Retinal pigment epithelial cell (primary cell): Measurements from ENCODE around the gene ARHGAP4.

Experiments
- DNase-seq: peaks from one replicate; pipeline ENCODE4 v3.0.0-alpha.2; 2010; ENCODE audit warnings: low read depth
- H3K4me3 ChIP-seq: 2 replicates; pipeline ENCODE4 v1.5.1; 2011; ENCODE audit warnings: mild to moderate bottlenecking, low read length, control low read depth, moderate library complexity
- TF ChIP-seq, protein P1 (sequence below): conservative IDR thresholded peaks from 2 replicates; pipeline ENCODE4 v1.5.1; 2011; ENCODE audit warnings: low read depth, low read length, control low read depth, inconsistent platforms

Gene ARHGAP4

DNA sequence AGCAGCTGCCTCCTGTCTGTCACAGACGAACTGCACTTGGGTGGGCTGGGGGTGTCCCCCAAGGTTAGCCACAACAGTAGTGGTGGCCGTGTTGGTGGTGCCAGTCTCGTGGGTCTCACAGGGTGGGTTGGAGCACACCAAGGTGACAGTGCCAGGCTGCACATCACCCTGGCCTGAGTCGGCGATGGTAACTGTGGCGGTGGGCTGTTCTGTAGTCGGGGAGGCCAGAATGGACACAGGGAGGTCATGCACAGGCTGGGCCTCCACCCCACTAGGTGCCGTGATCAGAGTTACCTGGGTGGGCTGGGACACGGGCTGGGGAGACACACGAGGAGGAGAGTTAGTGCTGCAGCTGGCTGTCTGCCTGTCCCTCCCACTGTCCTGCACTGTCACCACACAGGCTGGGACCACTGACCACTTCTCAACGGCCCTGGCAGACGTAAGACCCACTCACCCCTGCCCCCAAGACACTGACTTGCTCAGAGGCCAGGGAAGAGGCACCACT is 29.2 kb upstream of the ARHGAP4 start:
- DNase-seq, result no peak
- TF ChIP-seq, protein P1, sequence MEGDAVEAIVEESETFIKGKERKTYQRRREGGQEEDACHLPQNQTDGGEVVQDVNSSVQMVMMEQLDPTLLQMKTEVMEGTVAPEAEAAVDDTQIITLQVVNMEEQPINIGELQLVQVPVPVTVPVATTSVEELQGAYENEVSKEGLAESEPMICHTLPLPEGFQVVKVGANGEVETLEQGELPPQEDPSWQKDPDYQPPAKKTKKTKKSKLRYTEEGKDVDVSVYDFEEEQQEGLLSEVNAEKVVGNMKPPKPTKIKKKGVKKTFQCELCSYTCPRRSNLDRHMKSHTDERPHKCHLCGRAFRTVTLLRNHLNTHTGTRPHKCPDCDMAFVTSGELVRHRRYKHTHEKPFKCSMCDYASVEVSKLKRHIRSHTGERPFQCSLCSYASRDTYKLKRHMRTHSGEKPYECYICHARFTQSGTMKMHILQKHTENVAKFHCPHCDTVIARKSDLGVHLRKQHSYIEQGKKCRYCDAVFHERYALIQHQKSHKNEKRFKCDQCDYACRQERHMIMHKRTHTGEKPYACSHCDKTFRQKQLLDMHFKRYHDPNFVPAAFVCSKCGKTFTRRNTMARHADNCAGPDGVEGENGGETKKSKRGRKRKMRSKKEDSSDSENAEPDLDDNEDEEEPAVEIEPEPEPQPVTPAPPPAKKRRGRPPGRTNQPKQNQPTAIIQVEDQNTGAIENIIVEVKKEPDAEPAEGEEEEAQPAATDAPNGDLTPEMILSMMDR, result no peak
- H3K4me3 ChIP-seq, result no peak overlapping the region

GRCh38 chrX:153954558-153955227 is 28.6 kb upstream of the ARHGAP4 start:
- TF ChIP-seq, protein P1, result no peak
- no peak for DNase-seq
- no peak overlapping the region for H3K4me3 ChIP-seq

DNA sequence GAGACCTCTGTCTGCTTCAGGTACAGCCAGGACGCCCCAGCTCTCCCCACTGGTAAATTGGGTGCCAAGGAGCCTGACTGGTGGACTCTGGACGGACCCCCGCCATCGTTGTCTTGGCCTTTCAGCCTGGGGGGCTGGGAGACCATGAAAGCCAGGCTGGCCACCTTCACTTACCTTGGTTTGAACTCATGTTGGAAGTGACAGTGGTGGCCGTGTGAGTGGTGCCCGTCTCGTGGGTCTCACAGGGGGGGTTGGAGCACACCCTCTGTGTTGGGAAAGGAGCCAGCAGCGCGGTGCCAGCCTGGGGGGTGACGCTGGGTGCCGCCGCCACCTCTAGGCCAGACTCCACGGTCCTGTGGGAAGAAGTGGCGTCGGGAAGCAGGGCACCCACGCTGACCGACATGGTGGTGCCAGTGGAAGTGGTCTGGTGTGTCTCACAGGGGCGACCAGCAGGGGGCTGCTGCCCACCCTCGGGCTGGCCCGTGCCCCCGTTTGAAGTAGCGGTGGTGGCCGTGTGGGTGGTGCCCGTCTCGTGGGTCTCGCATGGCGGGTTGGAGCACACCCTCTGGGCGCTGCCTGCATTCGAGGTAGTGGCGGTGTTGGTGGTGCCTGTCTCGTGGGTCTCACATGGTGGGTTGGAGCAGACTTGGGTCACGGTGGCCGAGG is 28.0 kb upstream of the ARHGAP4 start:
- no peak for DNase-seq
- TF ChIP-seq, protein P1, result peak; percentile 7
- no peak overlapping the region for H3K4me3 ChIP-seq

DNA sequence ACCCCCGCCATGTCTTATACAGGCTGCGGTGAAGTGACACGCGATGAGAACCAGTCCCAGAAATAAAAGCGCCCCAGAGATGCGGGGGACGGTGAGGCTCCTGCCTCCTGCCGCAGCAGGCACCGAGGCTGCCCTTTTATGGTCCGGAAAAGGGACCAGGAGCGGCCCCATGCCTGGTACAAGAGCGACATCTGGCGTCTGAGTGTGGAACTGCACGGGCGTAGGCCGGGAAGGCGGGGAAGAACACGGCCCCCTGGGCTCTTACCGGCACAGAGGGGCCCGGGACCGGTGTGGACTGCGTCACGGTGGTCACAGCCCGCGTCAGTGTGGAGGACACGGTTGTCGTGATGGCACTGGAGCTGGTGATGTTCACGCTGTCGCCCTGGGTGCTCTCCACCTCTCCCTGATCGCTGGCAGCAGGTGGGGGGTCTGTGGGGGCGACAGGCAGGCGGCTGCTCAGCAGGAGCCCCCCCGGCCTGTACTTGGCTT is 27.3 kb upstream of the ARHGAP4 start:
- TF ChIP-seq, protein P1, result peak; percentile 96
- DNase-seq, result no peak
- no peak overlapping the region for H3K4me3 ChIP-seq

- TF ChIP-seq, protein P1, result no peak
- DNase-seq, result no peak
- H3K4me3 ChIP-seq, result no peak overlapping the region
Observed at GRCh38 chrX:153952373-153953026, 26.4 kb upstream of the ARHGAP4 start.

DNA sequence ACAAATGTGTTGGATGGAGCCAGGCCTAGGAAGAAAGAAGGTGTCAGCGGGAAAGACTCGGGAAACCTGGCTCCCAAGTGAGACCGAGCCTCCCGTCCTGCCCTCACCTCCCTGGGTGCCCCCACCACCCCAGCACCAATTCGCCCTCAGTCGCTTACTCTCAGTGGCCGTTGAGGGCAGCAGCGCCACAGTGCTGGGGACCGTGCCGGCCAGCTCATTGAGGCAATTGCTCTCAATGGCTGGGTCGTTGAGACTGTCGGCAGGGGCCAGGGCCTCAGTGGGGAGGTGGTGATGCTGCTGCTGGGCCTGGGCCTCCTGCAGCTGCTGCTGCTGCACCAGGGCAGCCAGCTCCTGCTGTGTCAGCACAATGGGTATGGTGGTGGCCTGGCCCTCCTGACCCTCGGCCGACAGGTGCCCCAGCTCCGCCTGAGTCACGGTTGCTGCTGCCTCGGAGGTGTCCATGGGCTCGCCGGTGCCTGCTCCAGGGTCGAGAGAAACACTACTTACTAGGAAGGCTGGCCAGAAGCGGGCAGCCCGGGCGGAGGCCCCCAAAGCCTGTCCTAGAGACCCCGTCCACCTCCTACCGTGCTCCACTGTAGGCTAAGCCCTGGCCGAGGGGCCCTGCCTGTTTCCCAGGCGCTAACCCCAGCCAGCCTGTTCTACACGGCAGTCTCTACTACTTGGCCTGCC is 25.8 kb upstream of the ARHGAP4 start:
- TF ChIP-seq, protein P1, result no peak
- DNase-seq, result no peak

More for the DNA sequence above, 25.8 kb upstream of the ARHGAP4 start:
- no peak overlapping the region for H3K4me3 ChIP-seq
